SK-N-MC (cell line): ENCODE measurements around the gene HDHD2.

Source experiments
- EZH2 ChIP-seq: fragments of 200-600 bp; sonication (generic); IDR thresholded peaks from one replicate; pipeline ENCODE4 v1.6.1; 2017; ENCODE audit warnings: antibody characterized with exemption
- POLR2AphosphoS5 ChIP-seq: IDR thresholded peaks from 2 replicates; pipeline ENCODE4 v1.6.1; 2012; ENCODE audit warnings: mild to moderate bottlenecking, low read depth, low read length, borderline replicate concordance

DNA sequence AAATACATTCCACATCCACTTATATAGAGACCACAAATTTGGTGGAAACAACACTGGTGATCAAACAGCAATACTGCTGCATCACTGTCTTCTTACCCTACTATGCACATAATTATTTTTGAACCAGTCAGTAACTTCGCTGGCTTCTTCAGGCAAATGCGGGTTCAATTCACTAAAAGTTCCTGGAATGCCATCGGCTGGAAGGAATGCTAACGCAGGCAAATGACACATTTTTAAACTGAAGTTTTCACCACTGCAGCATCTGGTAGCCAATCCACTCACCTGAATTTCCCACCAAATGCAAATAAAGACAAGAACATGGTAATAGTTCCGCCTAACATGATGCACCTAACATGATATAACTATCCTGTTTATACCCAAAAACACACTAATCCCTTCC is 10.0 kb upstream of the HDHD2 start:
- no peak for TF ChIP-seq EZH2
- TF ChIP-seq POLR2AphosphoS5 = no peak
